IgD-negative memory B cell (primary cell): ENCODE data around the gene EIF4G1. TPM values are rescaled to one million over a fixed set of nuclear protein-coding genes. Genes with fewer than 3 reads are reported as not detected.

ENCODE experiments used
- H3K27ac Mint-ChIP-seq, 3 donors: one replicate each; pipeline ENCODE4 v1.8.0; 2020 to 2022; ENCODE audit warnings: mild to moderate bottlenecking in 3 of 3, mixed read lengths in 3 of 3, moderate library complexity in 1 of 3
- H3K27me3 Mint-ChIP-seq: one replicate; pipeline ENCODE4 v1.8.0; 2021; ENCODE audit warnings: mixed read lengths
- H3K36me3 Mint-ChIP-seq: one replicate; pipeline ENCODE4 v1.8.0; 2020; ENCODE audit warnings: mild to moderate bottlenecking, mixed read lengths
- H3K4me1 Mint-ChIP-seq, 3 donors: one replicate each; pipeline ENCODE4 v1.8.0; 2020 to 2022; ENCODE audit warnings: mixed read lengths in 3 of 3, mild to moderate bottlenecking in 1 of 3
- H3K4me3 Mint-ChIP-seq, 4 donors: one replicate each; pipeline ENCODE4 v1.8.0; 2020 to 2022; ENCODE audit warnings: mild to moderate bottlenecking in 4 of 4, mixed read lengths in 4 of 4, moderate library complexity in 3 of 4
- H3K9me3 Mint-ChIP-seq, 3 donors: one replicate each; pipeline ENCODE4 v1.8.0; 2020 to 2021; ENCODE audit warnings: mixed read lengths in 3 of 3, mild to moderate bottlenecking in 1 of 3
- polyA plus RNA-seq: library from polyadenylated mRNA; unstranded; fragments of 300-500 nt; fragmentation: Illumina TruSeq; gene quantifications from one replicate; pipeline ENCODE4 v1.2.3, GENCODE V29; 2021

EIF4G1 gene
- polyA plus RNA-seq, 1 donor from 2014 or later = 28.0 TPM

GRCh38 chr3:184347321-184348056, 33.1 kb downstream of the EIF4G1 start:
- H3K27me3 Mint-ChIP-seq = no peaks in the 10 kb centered on the region
- H3K9me3 Mint-ChIP-seq = no peaks in the 10 kb centered on the region
- H3K27ac Mint-ChIP-seq = no peak overlapping the region
- peaks cover 2% of the 10 kb centered on the region for H3K36me3 Mint-ChIP-seq
- H3K4me3 Mint-ChIP-seq = no peak overlapping the region
- H3K4me1 Mint-ChIP-seq = no peaks in the 10 kb centered on the region

- Mint-ChIP-seq H3K4me3 (no peak overlapping the region), H3K4me1 (no peaks in the 10 kb centered on the region), H3K9me3 (no peaks in the 10 kb centered on the region), H3K27me3 (no peaks in the 10 kb centered on the region), H3K27ac (no peak overlapping the region), H3K36me3 (peaks cover 2% of the 10 kb centered on the region)
These were observed 33.6 kb downstream of the EIF4G1 start for GRCh38 chr3:184348057-184348382.

GRCh38 chr3:184349563-184350470, 35.4 kb downstream of the EIF4G1 start:
- H3K36me3 Mint-ChIP-seq = peaks cover 2% of the 10 kb centered on the region
- no peak overlapping the region for H3K4me3 Mint-ChIP-seq
- H3K4me1 Mint-ChIP-seq = no peaks in the 10 kb centered on the region
- H3K27ac Mint-ChIP-seq = peak overlapping the region in 1 of 3 donors; percentile 54
- H3K27me3 Mint-ChIP-seq = peaks cover 1% of the 10 kb centered on the region
- no peaks in the 10 kb centered on the region for H3K9me3 Mint-ChIP-seq

GRCh38 chr3:184350618-184351017, 36.2 kb downstream of the EIF4G1 start:
- no peaks in the 10 kb centered on the region for H3K4me1 Mint-ChIP-seq
- peaks cover 2% of the 10 kb centered on the region for H3K36me3 Mint-ChIP-seq
- H3K27ac Mint-ChIP-seq = no peak overlapping the region
- peaks cover 1% of the 10 kb centered on the region for H3K27me3 Mint-ChIP-seq
- H3K4me3 Mint-ChIP-seq = no peak overlapping the region
- no peaks in the 10 kb centered on the region for H3K9me3 Mint-ChIP-seq

- Mint-ChIP-seq H3K9me3 (no peaks in the 10 kb centered on the region), H3K27ac (no peak overlapping the region), H3K27me3 (peaks cover 1% of the 10 kb centered on the region), H3K4me3 (no peak overlapping the region), H3K4me1 (no peaks in the 10 kb centered on the region), H3K36me3 (peaks cover 2% of the 10 kb centered on the region)
These were observed 37.2 kb downstream of the EIF4G1 start for GRCh38 chr3:184351511-184352148.

GRCh38 chr3:184352149-184352785, 37.9 kb downstream of the EIF4G1 start:
- no peak overlapping the region for H3K4me3 Mint-ChIP-seq
- peaks cover 2% of the 10 kb centered on the region for H3K36me3 Mint-ChIP-seq
- no peak overlapping the region for H3K27ac Mint-ChIP-seq
- H3K4me1 Mint-ChIP-seq = no peaks in the 10 kb centered on the region
- H3K27me3 Mint-ChIP-seq = peaks cover 1% of the 10 kb centered on the region
- no peaks in the 10 kb centered on the region for H3K9me3 Mint-ChIP-seq

GRCh38 chr3:184352897-184353545, 38.6 kb downstream of the EIF4G1 start:
- peaks cover 1% of the 10 kb centered on the region for H3K27me3 Mint-ChIP-seq
- H3K4me1 Mint-ChIP-seq = no peaks in the 10 kb centered on the region
- H3K36me3 Mint-ChIP-seq = peaks cover 2% of the 10 kb centered on the region
- no peak overlapping the region for H3K27ac Mint-ChIP-seq
- H3K4me3 Mint-ChIP-seq = no peak overlapping the region
- H3K9me3 Mint-ChIP-seq = no peaks in the 10 kb centered on the region

GRCh38 chr3:184353546-184353941, 39.1 kb downstream of the EIF4G1 start:
- Mint-ChIP-seq H3K27ac (no peak overlapping the region), H3K9me3 (no peaks in the 10 kb centered on the region), H3K27me3 (peaks cover 1% of the 10 kb centered on the region), H3K4me1 (no peaks in the 10 kb centered on the region), H3K4me3 (no peak overlapping the region), H3K36me3 (peaks cover 2% of the 10 kb centered on the region)

- H3K9me3 Mint-ChIP-seq = no peaks in the 10 kb centered on the region
- no peak overlapping the region for H3K4me3 Mint-ChIP-seq
- peaks cover 1% of the 10 kb centered on the region for H3K27me3 Mint-ChIP-seq
- H3K27ac Mint-ChIP-seq = no peak overlapping the region
- H3K36me3 Mint-ChIP-seq = peaks cover 2% of the 10 kb centered on the region
- no peaks in the 10 kb centered on the region for H3K4me1 Mint-ChIP-seq
These were observed 39.8 kb downstream of the EIF4G1 start for GRCh38 chr3:184354121-184354728.

GRCh38 chr3:184354754-184355153, 40.3 kb downstream of the EIF4G1 start:
- Mint-ChIP-seq H3K9me3 (no peaks in the 10 kb centered on the region), H3K27me3 (peaks cover 1% of the 10 kb centered on the region), H3K4me3 (no peak overlapping the region), H3K27ac (no peak overlapping the region), H3K36me3 (peaks cover 2% of the 10 kb centered on the region), H3K4me1 (no peaks in the 10 kb centered on the region)

GRCh38 chr3:184355261-184356040, 41.0 kb downstream of the EIF4G1 start:
- Mint-ChIP-seq H3K4me3 (no peak overlapping the region), H3K27ac (no peak overlapping the region), H3K36me3 (no peaks in the 10 kb centered on the region), H3K4me1 (no peaks in the 10 kb centered on the region), H3K9me3 (no peaks in the 10 kb centered on the region), H3K27me3 (peaks cover 1% of the 10 kb centered on the region)

GRCh38 chr3:184357248-184358123, 43.1 kb downstream of the EIF4G1 start:
- Mint-ChIP-seq H3K4me3 (peak overlapping the region in 1 of 4 donors; percentile 57), H3K9me3 (no peaks in the 10 kb centered on the region), H3K27ac (no peak overlapping the region), H3K36me3 (no peaks in the 10 kb centered on the region), H3K27me3 (peaks cover 1% of the 10 kb centered on the region), H3K4me1 (peaks cover 0 to 4% (median 3%) of the 10 kb centered on the region in 3 donors)
